Breast epithelium (tissue), 3 donors: Measurements from ENCODE around the gene RLBP1.

Source experiments
- CTCF ChIP-seq, 3 donors: fragments of 450-650 bp; IDR thresholded peaks; one replicate each; pipeline ENCODE4 v1.5.1; 2016 to 2017; ENCODE audit warnings: antibody characterized with exemption in 3 of 3, mild to moderate bottlenecking in 3 of 3, moderate library complexity in 3 of 3
- POLR2A ChIP-seq: fragments of 450-650 bp; IDR thresholded peaks from one replicate; pipeline ENCODE4 v1.6.1; 2016; ENCODE audit warnings: antibody characterized with exemption, mild to moderate bottlenecking, moderate library complexity

- TF ChIP-seq CTCF (IDR thresholded peaks at IDR 0.05) (no peak), POLR2A (no peak)
Observed at GRCh38 chr15:89178307-89178977, 42.9 kb downstream of the RLBP1 start.
